ENCODE results near the gene OR52N5. TPM values are rescaled to one million over a fixed set of nuclear protein-coding genes. Genes with fewer than 3 reads are reported as not detected.

The OR52N5 gene
- total and polyA plus RNA-seq, 9 of the 15 experiments (the other 6 are each of a cell fraction or from before 2014, with no cell fraction given), result not detected

- no peak for FAIRE-seq
- no peak for ATAC-seq
- Histone ChIP-seq H3K79me2 (ENCODE audit: control insufficient read depth, insufficient read depth, low read length) (no peaks in the 10 kb centered on the region), H2AFZ (ENCODE audit: low read depth, low read length) (no peak overlapping the region), H3K36me3 (ENCODE audit: control insufficient read depth, insufficient read depth, low read length) (no peaks in the 10 kb centered on the region), H3K4me3 (no peak overlapping the region), H3K9me1 (ENCODE audit: control insufficient read depth, insufficient read depth, low read length) (no peaks in the 10 kb centered on the region), H3K27ac (ENCODE audit: extremely low read depth, low read depth, low read length) (no peak overlapping the region), H3K4me1 (replicated peaks in 1 of 2; ENCODE audit: control insufficient read depth in 2 of 2, insufficient read depth in 2 of 2, low read length in 2 of 2) (no peaks in the 10 kb centered on the region), H3K4me2 (ENCODE audit: insufficient read depth, low read length) (no peak overlapping the region), H3K27me3 (ENCODE audit: control insufficient read depth in 2 of 2, insufficient read depth in 2 of 2, low read length in 2 of 2) (no peaks in the 10 kb centered on the region; a peak in 1 of 5 replicates), H3K9me3 (replicated peaks; ENCODE audit: control insufficient read depth, insufficient read depth, low read depth, low read length) (no peaks in the 10 kb centered on the region), H4K20me1 (replicated peaks; ENCODE audit: control insufficient read depth, insufficient read depth, low read length) (no peaks in the 10 kb centered on the region), H3K9ac (ENCODE audit: insufficient read depth in 1 of 2, low read depth in 2 of 2, low read length in 2 of 2) (no peak overlapping the region)
- in situ Hi-C loops (cut with MboI), result no loop called here
- intact Hi-C loops (cut with micrococcal nuclease), result no loop called here
- DNase-seq (ENCODE audit: extremely low read depth in 1 of 4, low spot score in 3 of 4), result no peak
- ChIA-PET POLR2A (interaction anchor here (0.6 to 0.7 kb wide), 3 partner anchors 171 to 335 kb away, joined by 3 read pairs; no protein-coding TSS in a partner anchor), CTCF (ENCODE audit: low intra/inter-chr PET ratio) (no interaction called here)
- 2% methylated on average over 6 of the region's 6 CpGs for WGBS (ENCODE audit: insufficient coverage, low coverage, missing lambda C conversion rate)
- no TSS peak for BruUV-seq (replicated peaks)
- TF ChIP-seq ZNF644 (tag; IDR thresholded peaks at IDR 0.05; ENCODE audit: low read depth) (no peak), CREB3L1 (IDR thresholded peaks at IDR 0.05; ENCODE audit: borderline replicate concordance, low read depth) (no peak), DEAF1 (CRISPR knock-in tag; IDR thresholded peaks at IDR 0.05) (no peak), STAT5B (CRISPR knock-in tag; IDR thresholded peaks at IDR 0.05) (no peak), MBD2 (IDR thresholded peaks at IDR 0.05; ENCODE audit: borderline replicate concordance, low read depth) (no peak), MCM3 (IDR thresholded peaks at IDR 0.05) (no peak), SRSF7 (optimal IDR thresholded peaks at IDR 0.05; ENCODE audit: low read depth, low read length) (no peak), GABPB1 (CRISPR knock-in tag; IDR thresholded peaks at IDR 0.05) (no peak), CTBP1 (IDR thresholded peaks at IDR 0.05; ENCODE audit: borderline replicate concordance) (no peak), U2AF1 (optimal IDR thresholded peaks at IDR 0.05; ENCODE audit: low read depth, low read length) (no peak), HNRNPL (IDR thresholded peaks at IDR 0.05; ENCODE audit: low read depth, low read length) (no peak), ZNF699 (CRISPR knock-in tag; IDR thresholded peaks at IDR 0.05; ENCODE audit: insufficient replicate concordance) (no peak), SOX6 (IDR thresholded peaks at IDR 0.05) (no peak), SIN3B (IDR thresholded peaks at IDR 0.05; ENCODE audit: low read depth) (no peak)
- TF ChIP-seq, protein P1, sequence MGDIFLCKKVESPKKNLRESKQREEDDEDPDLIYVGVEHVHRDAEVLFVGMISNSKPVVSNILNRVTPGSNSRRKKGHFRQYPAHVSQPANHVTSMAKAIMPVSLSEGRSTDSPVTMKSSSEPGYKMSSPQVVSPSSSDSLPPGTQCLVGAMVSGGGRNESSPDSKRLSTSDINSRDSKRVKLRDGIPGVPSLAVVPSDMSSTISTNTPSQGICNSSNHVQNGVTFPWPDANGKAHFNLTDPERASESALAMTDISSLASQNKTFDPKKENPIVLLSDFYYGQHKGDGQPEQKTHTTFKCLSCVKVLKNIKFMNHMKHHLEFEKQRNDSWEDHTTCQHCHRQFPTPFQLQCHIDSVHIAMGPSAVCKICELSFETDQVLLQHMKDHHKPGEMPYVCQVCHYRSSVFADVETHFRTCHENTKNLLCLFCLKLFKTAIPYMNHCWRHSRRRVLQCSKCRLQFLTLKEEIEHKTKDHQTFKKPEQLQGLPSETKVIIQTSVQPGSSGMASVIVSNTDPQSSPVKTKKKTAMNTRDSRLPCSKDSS (IDR thresholded peaks at IDR 0.05; ENCODE audit: low read depth, partially characterized antibody), result no peak
- TF ChIP-seq, protein P2, sequence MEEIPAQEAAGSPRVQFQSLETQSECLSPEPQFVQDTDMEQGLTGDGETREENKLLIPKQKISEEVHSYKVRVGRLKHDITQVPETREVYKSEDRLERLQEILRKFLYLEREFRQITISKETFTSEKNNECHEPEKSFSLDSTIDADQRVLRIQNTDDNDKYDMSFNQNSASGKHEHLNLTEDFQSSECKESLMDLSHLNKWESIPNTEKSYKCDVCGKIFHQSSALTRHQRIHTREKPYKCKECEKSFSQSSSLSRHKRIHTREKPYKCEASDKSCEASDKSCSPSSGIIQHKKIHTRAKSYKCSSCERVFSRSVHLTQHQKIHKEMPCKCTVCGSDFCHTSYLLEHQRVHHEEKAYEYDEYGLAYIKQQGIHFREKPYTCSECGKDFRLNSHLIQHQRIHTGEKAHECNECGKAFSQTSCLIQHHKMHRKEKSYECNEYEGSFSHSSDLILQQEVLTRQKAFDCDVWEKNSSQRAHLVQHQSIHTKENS (CRISPR knock-in tag; IDR thresholded peaks at IDR 0.05), result no peak
- TF ChIP-seq, protein P3, sequence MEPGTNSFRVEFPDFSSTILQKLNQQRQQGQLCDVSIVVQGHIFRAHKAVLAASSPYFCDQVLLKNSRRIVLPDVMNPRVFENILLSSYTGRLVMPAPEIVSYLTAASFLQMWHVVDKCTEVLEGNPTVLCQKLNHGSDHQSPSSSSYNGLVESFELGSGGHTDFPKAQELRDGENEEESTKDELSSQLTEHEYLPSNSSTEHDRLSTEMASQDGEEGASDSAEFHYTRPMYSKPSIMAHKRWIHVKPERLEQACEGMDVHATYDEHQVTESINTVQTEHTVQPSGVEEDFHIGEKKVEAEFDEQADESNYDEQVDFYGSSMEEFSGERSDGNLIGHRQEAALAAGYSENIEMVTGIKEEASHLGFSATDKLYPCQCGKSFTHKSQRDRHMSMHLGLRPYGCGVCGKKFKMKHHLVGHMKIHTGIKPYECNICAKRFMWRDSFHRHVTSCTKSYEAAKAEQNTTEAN (CRISPR knock-in tag; IDR thresholded peaks at IDR 0.05), result no peak
These were observed 13.4 kb upstream of the OR52N5 start for GRCh38 chr11:5796541-5796940.

All from K562 (cell line).